Stimulated activated CD4-positive, alpha-beta T cell treated with anti-CD3 and anti-CD28 coated beads, Interleukin-2, amount 100 ng/mL, for 24 hours (primary cell): ENCODE results near the gene EFS.
A peak's percentile ranks its signal among the peaks of the same experiment; 100 is the strongest.
"Not testable (repeated sequence)": the region's sequence is repeated elsewhere in the genome, so short reads cannot be mapped to it uniquely, and the experiment has no call there.

ENCODE experiments used
- DNase-seq, 2 donors: peaks; one replicate each; pipeline ENCODE4 v3.0.0-alpha.2; 2020

EFS gene

DNA sequence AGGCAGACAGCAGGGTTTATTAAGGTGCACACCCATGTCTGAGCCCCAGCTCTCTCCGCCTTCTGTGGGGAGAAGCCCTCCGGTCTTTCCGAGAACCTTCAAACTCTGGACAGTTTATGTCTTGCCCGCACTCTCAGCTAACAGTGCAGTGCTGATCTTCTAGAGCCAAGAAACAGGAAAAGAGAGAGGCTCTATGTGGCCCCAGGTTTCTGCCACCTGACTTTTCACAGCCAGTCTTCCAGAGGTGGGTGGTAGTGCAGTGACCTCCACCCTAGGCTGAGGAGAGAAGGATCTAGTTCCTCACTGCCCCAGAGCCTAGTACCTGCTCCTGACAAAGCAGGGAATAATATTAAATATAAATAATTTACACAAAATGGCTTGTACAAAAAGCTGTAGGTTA lies 8.3 kb downstream of the EFS start:
- DNase-seq = no peak

DNA sequence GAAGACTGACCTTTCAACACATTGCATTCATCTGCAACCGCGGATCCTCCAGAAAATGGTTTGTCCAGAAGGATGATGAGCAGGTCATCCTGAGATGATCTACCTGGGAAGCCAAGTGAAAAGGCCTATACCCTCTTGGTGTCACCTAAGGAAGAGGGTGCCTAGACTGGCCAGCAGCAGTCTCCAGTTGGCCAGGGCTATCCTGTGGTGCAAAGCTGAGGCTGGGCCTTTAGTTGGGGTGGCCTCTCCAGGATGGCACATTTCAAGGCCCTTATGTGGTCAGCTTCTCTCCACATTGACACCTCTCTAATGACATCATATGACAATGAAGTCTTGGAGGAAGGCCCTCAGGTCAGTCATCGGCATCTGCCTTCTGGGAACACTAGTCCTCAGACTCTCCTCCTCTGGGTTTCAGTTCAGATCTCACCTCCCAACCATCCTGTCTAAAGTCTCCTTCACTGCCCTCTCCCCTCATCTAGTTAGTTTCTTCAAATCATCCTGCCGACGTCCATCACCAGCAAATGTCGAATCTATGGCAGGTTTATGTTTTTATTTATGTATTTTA lies 9.0 kb downstream of the EFS start:
- no peak for DNase-seq

DNA sequence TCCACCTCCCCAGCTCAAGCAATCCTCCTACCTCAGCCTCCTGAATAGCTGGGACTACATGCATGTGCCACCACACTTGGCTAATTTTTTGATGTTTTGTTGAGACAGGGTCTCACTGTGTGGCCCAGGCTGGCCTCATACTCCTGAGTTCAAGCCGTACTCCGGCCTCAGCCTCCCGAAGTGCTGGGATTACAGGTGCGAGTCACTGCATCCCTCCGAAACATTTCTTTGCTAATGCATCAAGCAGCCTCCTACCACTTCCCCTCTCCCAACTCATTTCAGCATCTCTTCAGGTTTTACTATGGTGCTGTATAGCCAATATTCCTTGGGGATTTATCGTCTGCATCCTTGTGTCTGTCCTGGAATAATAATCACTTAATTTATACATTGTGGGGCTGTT lies 10.0 kb downstream of the EFS start:
- no peak for DNase-seq

DNA sequence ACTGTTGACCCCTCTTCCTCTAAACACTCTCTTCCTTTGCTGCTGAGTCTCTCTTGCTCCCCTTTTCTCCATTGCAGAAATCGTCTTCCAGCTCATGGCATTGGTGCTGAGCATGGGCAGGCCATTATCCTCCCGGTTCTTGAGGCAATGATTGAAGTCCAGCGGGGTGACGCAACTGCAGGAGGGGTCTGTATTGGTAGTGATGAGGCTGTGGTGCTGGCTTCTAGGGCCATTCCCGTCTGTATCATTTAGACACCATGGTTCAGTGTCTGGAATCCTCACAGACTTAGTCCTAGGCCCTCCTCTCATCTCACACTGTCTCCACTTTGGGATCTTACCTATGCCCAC lies 11.6 kb downstream of the EFS start:
- no peak for DNase-seq

DNA sequence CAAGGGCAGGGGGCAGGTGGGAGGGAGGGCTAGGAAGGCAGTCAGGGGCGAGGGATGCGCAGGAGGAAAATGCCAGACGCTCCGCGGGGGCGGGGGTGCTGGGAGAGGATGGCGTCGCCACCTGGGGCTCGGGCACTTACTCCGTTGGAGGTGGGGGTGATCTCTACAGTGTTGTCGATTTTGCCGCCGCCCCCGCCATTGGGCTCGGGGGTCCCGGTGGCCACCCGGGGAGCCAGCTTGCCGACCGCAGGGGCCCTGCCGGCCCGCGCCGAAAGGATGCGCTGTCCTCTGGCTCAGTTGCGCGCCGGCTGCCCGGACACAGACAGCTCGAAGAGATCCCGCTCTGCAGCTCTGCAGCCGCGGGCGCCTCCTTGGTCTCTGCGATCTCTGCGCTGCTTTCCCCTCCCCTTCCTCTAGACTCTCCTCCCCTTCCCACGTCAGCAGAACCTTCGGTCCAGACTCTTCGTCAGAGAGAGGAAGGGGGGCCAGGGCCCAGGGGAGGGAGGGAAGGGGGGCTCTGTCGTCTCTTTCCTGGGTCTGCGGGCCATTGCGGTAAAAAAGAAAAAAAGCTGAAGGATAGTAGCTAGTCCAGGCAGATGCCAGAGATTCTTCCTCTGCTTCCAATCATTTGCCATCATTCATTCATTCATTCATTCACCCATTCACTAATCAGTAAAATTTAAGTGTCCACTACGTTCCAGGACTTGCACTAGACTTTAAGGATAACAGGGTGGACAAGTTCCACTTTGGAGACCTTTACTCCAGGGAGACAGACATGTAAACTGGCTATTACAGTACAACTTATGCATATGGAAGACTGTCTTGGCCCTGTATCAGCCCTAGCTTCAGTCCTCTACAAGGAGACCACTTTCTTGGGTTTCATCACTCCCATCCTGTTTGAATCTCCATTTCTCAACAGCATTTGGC lies 12.2 kb downstream of the EFS start, which contains the start of gene SLC22A17:
Gene SLC22A17 (minus strand): TSS at position 382 of the 927 bp plus-strand sequence.
- peak; percentile 56 to 66 for DNase-seq

DNA sequence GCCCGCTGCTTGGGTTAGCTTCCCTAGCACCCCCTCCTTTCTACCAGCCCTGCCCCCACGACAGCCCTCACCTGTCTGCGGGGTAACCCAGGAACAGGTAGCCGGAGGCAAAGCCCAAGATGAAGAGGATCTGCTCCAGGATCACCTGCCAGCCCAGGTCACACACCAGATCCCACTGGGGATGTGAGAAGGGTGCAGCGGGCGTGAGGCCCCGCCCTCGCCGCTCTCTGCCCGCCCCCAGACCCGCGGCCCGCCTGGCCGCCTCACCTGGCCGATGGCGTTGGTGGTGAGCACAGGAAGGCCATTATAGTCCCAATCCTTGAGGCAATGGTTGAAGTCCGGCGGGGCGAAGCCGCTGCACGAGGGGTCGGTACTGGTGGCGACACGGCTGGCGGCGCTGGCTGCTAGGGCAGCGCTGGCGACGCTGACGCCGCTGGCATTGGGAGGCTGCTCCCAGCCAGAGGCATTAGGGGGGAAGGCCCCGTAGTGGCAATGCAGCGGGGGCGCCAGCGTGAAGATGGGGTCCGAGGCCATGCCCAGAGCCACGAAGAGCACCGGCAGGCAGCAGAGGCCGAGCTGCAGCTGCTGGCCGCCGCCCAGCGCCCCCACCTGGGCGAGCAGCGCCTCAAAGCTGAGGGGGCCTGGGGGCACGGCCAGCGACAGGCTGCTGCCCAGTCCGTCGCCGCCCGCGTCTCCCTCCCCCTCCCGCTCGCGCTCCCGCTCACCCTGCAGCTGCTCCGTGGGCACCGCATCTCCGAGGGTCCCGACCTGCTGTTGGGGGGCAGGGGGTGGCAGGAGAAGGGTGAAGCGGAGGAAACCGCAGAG lies 13.1 kb downstream of the EFS start:
- DNase-seq = no peak

DNA sequence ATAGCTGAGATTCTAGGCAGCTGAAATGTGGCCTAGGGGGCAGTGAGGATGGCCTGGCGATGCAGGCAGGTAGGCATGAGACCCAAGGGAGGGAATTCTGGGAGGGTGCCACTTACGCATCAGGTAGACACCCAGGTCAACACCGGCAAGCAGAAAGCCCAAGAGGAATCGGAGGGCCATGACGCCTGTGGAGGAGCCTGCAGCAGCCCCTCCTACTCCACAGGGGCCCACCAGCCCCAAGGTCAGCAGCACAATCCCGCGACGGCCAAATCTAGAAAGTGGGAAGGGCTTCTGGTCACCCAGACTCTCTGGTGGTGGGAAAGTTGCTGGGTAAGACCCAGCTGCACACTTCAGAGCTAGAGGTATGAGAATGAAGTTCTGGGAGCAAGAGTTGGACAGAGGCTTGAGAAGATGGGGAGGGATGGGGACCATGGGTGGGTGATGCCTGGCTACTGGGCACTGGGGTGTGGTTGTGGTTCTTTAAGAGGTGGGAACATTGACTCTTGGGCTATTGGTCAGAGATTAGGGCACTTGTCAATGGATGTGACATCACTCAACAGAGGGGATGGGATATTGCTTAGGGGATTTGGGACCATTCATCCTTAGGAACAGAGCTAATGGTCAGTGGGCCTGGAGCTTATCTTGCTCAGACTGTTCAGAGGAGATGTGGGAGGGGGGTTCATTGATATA lies 15.7 kb downstream of the EFS start:
- DNase-seq = no peak

DNA sequence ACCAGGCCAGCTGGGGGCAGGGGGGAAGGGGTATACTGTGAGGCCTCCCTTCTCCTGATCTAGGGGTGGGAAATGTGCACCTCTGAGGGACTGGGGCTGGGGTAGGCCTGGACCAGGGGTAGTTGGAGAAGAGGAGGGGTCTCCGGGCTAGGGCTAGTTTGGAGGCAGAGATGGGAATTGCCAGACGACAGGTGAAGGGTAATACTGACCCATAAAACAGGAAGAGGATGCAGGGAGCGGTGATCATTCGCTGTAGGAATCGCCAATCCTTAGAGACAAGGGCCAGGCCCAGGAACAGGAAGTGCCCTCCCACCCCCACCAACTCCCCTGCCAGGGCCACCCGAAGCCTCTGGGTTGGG lies 16.7 kb downstream of the EFS start:
- no peak for DNase-seq

DNA sequence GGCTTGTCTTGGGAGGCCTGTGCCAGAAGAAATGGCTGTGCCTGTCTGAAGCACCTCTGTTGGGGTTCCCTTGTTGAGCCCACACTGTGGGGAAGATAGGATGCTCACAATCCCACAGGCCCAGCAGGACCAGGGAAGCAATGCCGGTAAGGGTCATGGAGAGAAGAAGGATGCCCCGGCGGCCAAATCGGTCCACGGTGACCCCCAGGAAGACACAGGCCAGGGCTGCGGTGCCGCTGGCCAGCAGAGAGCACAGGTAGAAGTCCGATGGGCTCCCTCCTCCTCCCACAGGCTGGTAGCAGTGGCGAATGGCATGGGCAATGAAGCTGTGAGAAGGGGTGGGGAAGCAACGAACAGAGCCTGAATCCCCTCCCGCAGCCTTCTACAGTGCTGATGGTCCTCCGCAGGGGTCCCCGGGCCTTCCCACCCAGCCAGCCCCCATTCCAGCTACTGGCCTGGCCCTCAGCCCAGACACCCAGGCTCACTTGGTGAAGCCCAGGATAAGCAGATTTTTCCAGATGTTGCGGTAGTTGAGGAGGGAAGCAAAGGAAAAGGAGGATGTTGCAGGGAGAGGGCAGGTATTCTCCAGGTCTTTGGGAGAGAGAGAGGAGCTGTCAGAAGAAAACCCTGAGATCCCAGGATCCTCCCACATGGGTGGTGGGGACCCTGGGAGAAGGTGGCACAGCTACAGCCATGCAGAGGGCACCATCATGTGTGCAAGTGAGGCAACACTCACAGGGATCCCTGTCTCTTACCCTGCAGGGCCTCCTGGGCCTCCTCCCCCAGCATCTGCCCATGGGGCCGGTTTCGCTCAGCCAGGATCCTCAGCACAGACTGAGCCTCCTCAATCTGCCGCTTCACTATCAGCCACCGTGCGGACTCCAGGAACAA lies 17.3 kb downstream of the EFS start:
- no peak for DNase-seq

DNA sequence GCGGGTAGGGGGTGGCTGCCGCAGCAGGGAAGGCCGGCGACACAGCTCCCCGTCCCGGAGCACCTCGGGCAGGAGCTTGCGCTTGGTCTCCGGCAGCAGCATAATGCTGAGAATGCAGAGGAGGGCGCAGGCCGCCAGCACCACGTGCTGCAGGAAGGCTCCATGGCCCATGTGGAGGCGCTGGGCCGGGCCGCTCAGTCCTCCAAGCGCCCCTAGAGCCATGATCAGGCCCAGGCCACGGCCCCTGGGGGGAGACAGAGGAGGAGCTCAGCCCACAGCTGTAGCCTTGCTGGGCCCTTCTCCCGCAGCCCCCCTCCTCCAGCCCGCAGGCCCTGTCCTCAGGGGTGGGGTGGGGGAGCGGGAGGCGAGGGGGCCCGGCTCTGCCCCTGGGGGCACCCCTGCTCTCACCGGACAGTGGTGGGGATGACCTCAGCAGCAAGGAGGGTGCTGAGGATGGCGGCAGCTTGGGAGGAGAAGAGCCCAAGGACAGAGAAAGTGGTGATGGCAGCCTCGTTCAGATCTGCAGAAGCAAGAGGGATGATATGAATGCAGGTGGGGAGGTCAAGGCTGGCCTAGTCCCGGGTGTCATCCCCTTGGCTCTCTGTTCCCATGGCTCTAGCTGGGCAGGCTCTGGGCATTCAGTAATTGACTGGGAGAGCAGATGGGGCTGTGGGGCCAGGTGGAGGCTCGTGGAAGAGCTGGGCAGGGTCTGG lies 18.1 kb downstream of the EFS start:
- no peak for DNase-seq

DNA sequence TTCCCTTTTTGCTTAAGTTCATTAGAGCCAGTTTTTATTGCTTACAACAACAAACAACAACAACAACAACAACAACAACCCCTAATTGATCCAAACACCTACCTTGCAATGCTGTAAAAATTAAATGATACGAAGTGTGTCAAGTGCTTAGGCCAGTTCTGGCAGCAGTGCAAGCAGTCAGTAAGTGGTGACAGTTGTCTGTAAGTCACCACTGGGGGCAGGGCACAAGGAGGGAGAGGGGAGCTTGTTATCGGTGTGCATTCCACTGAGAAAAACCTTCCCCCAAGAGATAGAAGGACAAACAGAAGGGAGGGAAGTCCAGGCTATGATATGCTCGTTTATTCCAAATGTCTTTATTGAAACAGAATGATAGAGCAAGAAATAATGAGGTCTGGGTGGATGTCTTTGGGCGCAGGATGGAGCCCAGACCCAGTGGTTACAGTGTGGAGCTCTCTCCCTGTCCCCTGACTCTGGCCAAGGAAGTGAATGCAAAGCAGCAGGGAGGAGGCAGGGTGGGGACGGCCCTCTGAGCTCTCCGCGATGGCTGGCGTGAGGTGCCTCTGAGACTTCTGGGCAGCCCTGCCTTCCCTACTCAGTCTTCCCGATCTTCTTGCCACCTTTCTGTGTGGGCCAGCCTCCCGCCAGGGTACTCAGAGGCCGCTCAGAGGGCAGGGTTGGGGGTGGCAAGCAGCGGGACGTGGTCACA lies 18.8 kb downstream of the EFS start:
- no peak for DNase-seq

DNA sequence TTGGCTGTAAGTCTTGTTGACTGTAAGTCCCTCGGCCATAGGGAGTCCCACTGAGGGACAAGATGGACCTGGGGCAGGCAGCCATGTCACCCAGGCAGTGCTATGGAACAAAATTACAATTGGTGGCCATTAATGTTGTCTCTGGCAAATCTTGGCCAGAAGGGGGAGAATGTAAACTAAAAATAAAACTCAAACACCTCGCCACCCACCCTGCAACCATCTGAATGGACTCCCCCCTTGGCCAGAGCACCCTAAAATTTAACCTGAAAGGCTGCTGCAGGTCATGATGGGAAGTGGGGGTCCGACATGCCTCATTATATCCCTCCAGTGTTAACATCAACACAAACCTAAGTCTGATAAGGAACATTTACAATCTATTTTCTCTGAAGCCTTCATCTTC lies 20.5 kb downstream of the EFS start:
- no peak for DNase-seq

DNA sequence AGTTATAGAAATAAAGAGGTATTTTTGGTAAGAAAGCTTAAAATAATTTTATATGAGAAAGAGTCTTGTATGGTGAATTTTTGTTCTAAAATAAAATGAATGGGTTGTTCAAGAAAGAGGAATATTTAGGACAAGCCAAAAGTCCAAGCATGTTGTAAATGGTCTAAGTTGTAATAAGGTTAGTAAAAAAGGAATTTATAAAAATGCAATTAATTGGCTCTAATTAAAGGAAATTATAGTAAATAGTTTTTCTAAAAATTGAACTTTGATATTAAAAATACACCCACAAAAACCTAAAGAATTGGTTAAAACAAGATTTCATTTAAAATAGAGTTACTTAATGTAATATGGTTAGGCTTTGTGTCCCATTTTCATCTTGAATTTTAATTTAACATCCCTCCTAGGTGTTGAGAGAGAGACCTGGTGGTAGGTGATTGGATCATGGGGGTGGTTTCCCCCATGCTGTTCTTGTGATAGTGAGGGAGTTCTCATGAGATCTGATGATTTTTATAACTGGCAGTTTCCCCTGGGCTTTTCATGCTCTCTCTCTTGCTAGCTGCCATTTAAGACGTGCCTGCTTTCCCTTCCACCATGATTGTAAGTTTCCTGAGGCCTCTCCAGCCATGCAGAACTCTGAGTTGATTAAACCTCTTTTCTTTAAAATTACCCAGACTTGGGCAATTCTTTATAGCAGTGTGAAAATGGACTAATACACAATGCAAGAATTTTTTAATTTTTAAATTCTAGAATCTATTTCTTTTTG lies 25.3 kb downstream of the EFS start:
- no peak for DNase-seq

DNA sequence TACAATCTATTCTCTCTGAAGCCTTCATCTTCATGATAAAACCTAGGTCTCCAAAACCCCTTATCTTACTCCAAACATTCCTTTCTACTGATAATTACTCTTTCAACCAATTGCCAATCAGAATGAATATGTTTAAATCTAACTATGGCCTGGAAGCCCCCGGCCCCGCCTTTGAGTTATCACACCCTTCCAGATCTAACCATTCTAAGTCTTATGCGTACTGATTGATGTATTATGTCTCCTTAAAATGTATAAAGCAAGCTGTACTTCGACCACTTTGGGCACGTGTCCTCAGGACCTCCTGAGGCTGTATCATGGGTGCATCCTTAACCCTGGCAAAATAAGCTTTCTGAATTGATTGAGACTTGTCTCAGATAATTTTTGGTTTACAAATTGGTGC lies 29.3 kb downstream of the EFS start:
- no peak for DNase-seq

DNA sequence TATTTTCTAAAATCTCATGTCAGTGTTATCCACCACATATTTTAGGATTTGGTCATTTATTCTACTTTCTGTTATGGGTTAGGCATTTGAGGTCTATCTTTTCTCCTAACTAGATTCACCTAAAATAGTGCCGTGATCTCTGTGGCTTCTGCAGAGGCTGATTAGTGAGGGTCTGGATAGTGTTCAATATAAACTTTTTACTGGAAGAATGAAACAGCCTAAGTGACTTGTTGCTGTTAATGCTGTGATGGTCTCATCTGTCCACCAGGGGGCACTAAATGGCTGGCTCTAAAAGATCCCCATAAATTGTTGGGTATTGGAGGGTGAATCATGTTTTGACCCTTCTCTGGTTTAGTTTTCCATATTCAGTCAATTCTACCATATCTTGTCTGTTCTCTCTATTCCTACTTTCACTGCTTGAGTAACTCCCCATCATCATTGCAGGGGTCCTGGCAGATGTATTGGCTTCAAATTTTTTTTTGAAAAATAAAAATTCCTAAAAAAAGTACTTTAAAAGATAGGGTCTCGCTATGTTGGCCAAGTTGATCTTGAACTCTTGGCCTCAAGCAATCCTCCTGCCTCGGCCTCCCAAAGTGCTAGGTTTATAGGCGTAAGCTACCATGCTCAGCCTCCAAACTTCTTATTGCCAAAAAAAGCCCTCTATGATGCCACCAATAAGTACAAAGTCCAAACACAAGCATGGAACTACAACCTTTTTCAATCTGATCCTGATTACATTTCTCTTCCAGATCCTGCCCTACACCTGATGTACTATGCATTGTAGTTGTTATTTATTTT lies 36.8 kb downstream of the EFS start:
- DNase-seq = peak; percentile 64 to 72

DNA sequence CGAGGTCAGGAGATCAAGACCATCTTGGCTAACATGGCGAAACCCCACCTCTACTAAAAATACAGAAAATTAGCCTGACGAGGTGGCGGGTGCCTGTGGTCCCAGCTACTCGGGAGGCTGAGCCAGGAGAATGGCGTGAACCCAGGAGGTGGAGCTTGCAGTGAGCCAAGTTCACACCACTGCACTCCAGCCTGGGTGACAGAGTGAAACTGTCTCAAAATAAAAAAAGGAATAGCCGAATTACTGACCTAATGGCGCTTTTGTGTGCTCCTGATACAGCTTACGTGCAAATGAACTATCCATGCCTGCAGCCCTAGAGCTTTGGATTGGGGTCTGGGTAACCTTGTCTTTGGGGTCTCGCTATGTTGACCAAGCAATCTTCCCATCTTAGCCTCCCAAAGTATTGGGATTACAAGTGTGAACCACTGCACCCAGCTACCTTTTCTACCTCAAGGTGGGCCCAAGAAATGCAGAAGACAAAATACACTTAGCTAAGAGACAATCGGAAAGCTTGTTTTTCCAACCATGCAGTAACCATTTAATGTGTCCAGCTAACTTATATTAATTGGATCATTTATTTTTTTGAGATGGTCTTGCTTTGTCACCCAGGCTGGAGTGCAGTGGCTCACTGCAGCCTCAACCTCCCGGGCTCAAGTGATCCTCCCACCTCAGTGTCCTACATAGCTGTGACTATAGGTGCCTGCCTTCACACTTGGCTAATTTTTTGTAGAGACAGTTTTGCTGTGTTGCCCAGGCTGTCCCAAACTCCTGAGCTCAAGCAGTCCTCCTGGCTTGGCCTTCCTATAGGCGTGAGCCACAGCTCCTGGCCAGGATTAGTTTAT lies 38.3 kb downstream of the EFS start:
- DNase-seq = no peak

DNA sequence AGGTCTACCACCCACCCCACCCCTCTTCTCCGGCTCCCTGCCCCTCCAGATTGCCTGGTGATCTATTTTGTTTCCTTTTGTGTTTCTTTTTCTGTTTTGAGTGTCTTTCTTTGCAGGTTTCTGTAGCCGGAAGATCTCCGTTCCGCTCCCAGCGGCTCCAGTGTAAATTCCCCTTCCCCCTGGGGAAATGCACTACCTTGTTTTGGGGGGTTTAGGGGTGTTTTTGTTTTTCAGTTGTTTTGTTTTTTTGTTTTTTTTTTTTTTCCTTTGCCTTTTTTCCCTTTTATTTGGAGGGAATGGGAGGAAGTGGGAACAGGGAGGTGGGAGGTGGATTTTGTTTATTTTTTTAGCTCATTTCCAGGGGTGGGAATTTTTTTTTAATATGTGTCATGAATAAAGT lies 39.2 kb downstream of the EFS start:
- not testable (repeated sequence) for DNase-seq

DNA sequence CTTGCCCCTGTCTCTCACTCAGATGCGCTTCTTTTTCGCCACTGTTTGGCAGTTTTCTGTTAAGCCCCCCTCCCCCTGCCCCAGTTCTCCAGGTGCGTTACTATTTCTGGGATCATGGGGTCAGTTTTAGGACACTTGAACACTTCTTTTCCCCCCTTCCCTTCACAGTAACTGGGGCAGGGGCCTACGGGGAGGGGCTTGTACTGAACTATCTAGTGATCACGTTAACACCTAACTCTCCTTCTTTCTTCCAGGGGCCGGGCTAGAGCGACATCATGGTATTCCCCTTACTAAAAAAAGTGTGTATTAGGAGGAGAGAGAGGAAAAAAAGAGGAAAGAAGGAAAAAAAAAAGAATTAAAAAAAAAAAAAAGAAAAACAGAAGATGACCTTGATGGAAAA lies 40.0 kb downstream of the EFS start:
- DNase-seq = no peak
